ELF-1 (cell line): ENCODE results near the gene POFUT2.

ENCODE experiments used
- DNase-seq: peaks from one replicate; pipeline ENCODE4 v3.0.0-alpha.2; 2016; ENCODE audit warnings: low read depth, low spot score

Gene POFUT2

GRCh38 chr21:45223236-45224185 is 64.2 kb downstream of the POFUT2 start:
- DNase-seq: no peak

GRCh38 chr21:45222001-45222400 is 65.7 kb downstream of the POFUT2 start:
- no peak for DNase-seq

- no peak for DNase-seq
Observed at GRCh38 chr21:45220714-45221490, 66.8 kb downstream of the POFUT2 start.

GRCh38 chr21:45220071-45220481 is 67.6 kb downstream of the POFUT2 start:
- no peak for DNase-seq

GRCh38 chr21:45219517-45219916 is 68.2 kb downstream of the POFUT2 start:
- DNase-seq: no peak

- no peak for DNase-seq
Observed at GRCh38 chr21:45217010-45217409, 70.7 kb downstream of the POFUT2 start.

- DNase-seq: no peak
Observed at GRCh38 chr21:45215213-45215612, 72.5 kb downstream of the POFUT2 start.
